HG03439 (cell line): ENCODE data around the gene SFI1.
"Not testable (repeated sequence)": the region's sequence is repeated elsewhere in the genome, so short reads cannot be mapped to it uniquely, and the experiment has no call there.

ENCODE experiments used
- ATAC-seq: cut with Tn5 transposase; IDR thresholded peaks from one replicate; pipeline ENCODE4 v1.9.1; 2021; ENCODE audit warnings: mild to moderate bottlenecking, moderate library complexity; ENCODE audit not compliant: unreplicated experiment

SFI1 gene

GRCh38 chr22:31540166-31540565, 43.8 kb downstream of the SFI1 start:
- not testable (repeated sequence) for ATAC-seq

- no peak for ATAC-seq
Measured at GRCh38 chr22:31540966-31541365, 44.6 kb downstream of the SFI1 start.

GRCh38 chr22:31544481-31545480, 48.4 kb downstream of the SFI1 start:
- ATAC-seq = no peak

GRCh38 chr22:31550871-31551370, 54.6 kb downstream of the SFI1 start:
- ATAC-seq = no peak

- ATAC-seq = no peak
Measured at GRCh38 chr22:31556627-31557203, 60.4 kb downstream of the SFI1 start.

GRCh38 chr22:31558546-31558945, 62.2 kb downstream of the SFI1 start:
- ATAC-seq = not testable (repeated sequence)

- no peak for ATAC-seq
Measured at GRCh38 chr22:31561238-31561887, 65.0 kb downstream of the SFI1 start.

GRCh38 chr22:31561970-31562369, 65.6 kb downstream of the SFI1 start:
- ATAC-seq = no peak

- ATAC-seq = no peak
Measured at GRCh38 chr22:31566484-31566883, 70.1 kb downstream of the SFI1 start.

GRCh38 chr22:31567196-31567595, 70.9 kb downstream of the SFI1 start:
- ATAC-seq = no peak

GRCh38 chr22:31567702-31568101, 71.4 kb downstream of the SFI1 start:
- no peak for ATAC-seq

- no peak for ATAC-seq
Measured at GRCh38 chr22:31569126-31569525, 72.8 kb downstream of the SFI1 start.

- no peak for ATAC-seq
Measured at GRCh38 chr22:31572939-31573338, 76.6 kb downstream of the SFI1 start.

- ATAC-seq = no peak
Measured at GRCh38 chr22:31574055-31574670, 77.8 kb downstream of the SFI1 start.

GRCh38 chr22:31575190-31575589, 78.9 kb downstream of the SFI1 start:
- no peak for ATAC-seq

GRCh38 chr22:31577711-31578110, 81.4 kb downstream of the SFI1 start:
- no peak for ATAC-seq

GRCh38 chr22:31578171-31578570, 81.8 kb downstream of the SFI1 start:
- no peak for ATAC-seq

GRCh38 chr22:31579835-31580242, 83.5 kb downstream of the SFI1 start:
- ATAC-seq = no peak

GRCh38 chr22:31583861-31584485, 87.6 kb downstream of the SFI1 start:
- no peak for ATAC-seq

GRCh38 chr22:31584804-31585160, 88.4 kb downstream of the SFI1 start:
- no peak for ATAC-seq
